Lower leg skin (tissue), 4 donors: ENCODE data around the gene KIR3DL2. TPM values are rescaled to one million over a fixed set of nuclear protein-coding genes. Genes with fewer than 3 reads are reported as not detected.
"Not testable (repeated sequence)": the region's sequence is repeated elsewhere in the genome, so short reads cannot be mapped to it uniquely, and the experiment has no call there.

ENCODE experiments used
- DNase-seq, 2 donors: peaks; one replicate each; pipeline ENCODE4 v3.0.0-alpha.2; 2019; ENCODE audit warnings: low spot score in 2 of 2
- H3K4me3 ChIP-seq: fragments of 200-600 bp; sonication (generic); 2 replicates; pipeline ENCODE4 v1.5.1; 2017; ENCODE audit warnings: mild to moderate bottlenecking, low read depth; ENCODE audit not compliant: poor library complexity, severe bottlenecking
- CTCF ChIP-seq, 3 donors: fragments of 450-650 bp; IDR thresholded peaks; one replicate each; pipeline ENCODE4 v1.5.1; 2016; ENCODE audit warnings: antibody characterized with exemption in 3 of 3, mild to moderate bottlenecking in 3 of 3, moderate library complexity in 2 of 3
- POLR2A ChIP-seq, 2 donors: fragments of 450-650 bp; IDR thresholded peaks; one replicate each; pipeline ENCODE4 v1.6.1; 2016 to 2017; ENCODE audit warnings: antibody characterized with exemption in 2 of 2, mild to moderate bottlenecking in 1 of 2, moderate library complexity in 1 of 2
- WGBS, 2 donors: methylation state at CpG; one replicate each; pipeline ENCODE4 v1.1.5; 2018; 5-methylcytosine and 5-hydroxymethylcytosine counted together
- intact Hi-C: fragments of 100-400 bp; cut with DNase I; formaldehyde crosslinking; loops from one replicate; pipeline ENCODE4 v1.15.0; 2023; ENCODE audit warnings: low total_unique reads
- total RNA-seq, 4 donors: library from RNA; depleted of rRNA; stranded (reverse); fragments of >200 nt; gene quantifications; one replicate each; pipeline ENCODE4 v1.1.0, GENCODE V29; 2016

The KIR3DL2 gene
- under 1 TPM in 1 of 4 donors, not detected in 3; 0.19 TPM for total RNA-seq

GRCh38 chr19:54850061-54850640, at the start of gene KIR3DL2:
Gene KIR3DL2 (plus strand): TSS chr19:54850443. CDS start chr19:54850476, 33 bp downstream.
- H3K4me3 ChIP-seq, DNase-seq, intact Hi-C loops: not testable (repeated sequence)
- WGBS, 2 donors: 84 to 88% methylated on average over 16 of the region's 16 CpGs

- TF ChIP-seq CTCF (IDR thresholded peaks at IDR 0.05): no peak
- TF ChIP-seq POLR2A (IDR thresholded peaks at IDR 0.05): no peak
- peak in 1 of 2 donors; percentile 71 for DNase-seq
- 90 to 93% methylated on average over 10 of the region's 10 CpGs for WGBS, 2 donors
- H3K4me3 ChIP-seq: no peak within 1 kb of the TSS
- intact Hi-C loops: no loop called here
Measured at GRCh38 chr19:54803410-54803809, 46.8 kb upstream of the KIR3DL2 start, which contains the start of gene KIR2DL4. Gene KIR2DL4 (plus strand): TSS chr19:54803610. CDS start chr19:54803652, 42 bp downstream.

GRCh38 chr19:54804101-54804500, 46.1 kb upstream of the KIR3DL2 start:
- no peak overlapping the region for H3K4me3 ChIP-seq
- DNase-seq: peak in 1 of 2 donors; percentile 50
- WGBS, 2 donors: 51 to 59% methylated on average over 5 of the region's 5 CpGs
- TF ChIP-seq CTCF (IDR thresholded peaks at IDR 0.05): no peak
- no peak for TF ChIP-seq POLR2A (IDR thresholded peaks at IDR 0.05)
- intact Hi-C loops: no loop called here

- no peak overlapping the region for H3K4me3 ChIP-seq
- no peak for TF ChIP-seq CTCF (IDR thresholded peaks at IDR 0.05)
- TF ChIP-seq POLR2A (IDR thresholded peaks at IDR 0.05): no peak
- WGBS, 2 donors: 84 to 85% methylated on average over 10 of the region's 10 CpGs
- intact Hi-C loops: no loop called here
- peak in 1 of 2 donors; percentile 52 for DNase-seq
Measured at GRCh38 chr19:54804571-54804970, 45.7 kb upstream of the KIR3DL2 start.

GRCh38 chr19:54805665-54806515, 44.4 kb upstream of the KIR3DL2 start:
- no peak overlapping the region for H3K4me3 ChIP-seq

More at GRCh38 chr19:54805665-54806515, 44.4 kb upstream of the KIR3DL2 start:
- peak in 1 of 2 donors; percentile 68 for DNase-seq
- intact Hi-C loops: no loop called here
- no peak for TF ChIP-seq CTCF (IDR thresholded peaks at IDR 0.05)
- TF ChIP-seq POLR2A (IDR thresholded peaks at IDR 0.05): no peak
- 85 to 87% methylated on average over 14 of the region's 14 CpGs for whole genome bisulfite sequencing, 2 donors
